SK-N-SH treated with all-trans-retinoic acid at 6 μM for 48 hours (cell line): Measurements from ENCODE around the gene CRYM.

ENCODE experiments used
- ATAC-seq: fragments of 200-7000 bp; cut with Tn5 transposase; 3 replicates; pipeline ENCODE4 v1.9.1; 2020; ENCODE audit warnings: mild to moderate bottlenecking, moderate library complexity
- ARNTL ChIP-seq: fragments of 450-650 bp; formaldehyde crosslinking; IDR thresholded peaks from 2 replicates; pipeline ENCODE4 v1.5.0; 2020; ENCODE audit warnings: low read depth, mild to moderate bottlenecking, moderate library complexity, borderline replicate concordance
- BACH2 ChIP-seq: fragments of 250-450 bp; sonication (Bioruptor Pico); IDR thresholded peaks from 2 replicates; pipeline ENCODE4 v1.9.0; 2021; ENCODE audit warnings: mild to moderate bottlenecking, borderline replicate concordance
- CREB5 ChIP-seq: fragments of 250-450 bp; sonication (Bioruptor Pico); IDR thresholded peaks from 2 replicates; pipeline ENCODE4 v1.5.1; 2020; ENCODE audit warnings: low read depth, mild to moderate bottlenecking, moderate library complexity
- CSDC2 ChIP-seq: fragments of 250-450 bp; sonication (Bioruptor Pico); IDR thresholded peaks from 2 replicates; pipeline ENCODE4 v1.5.0; 2020; ENCODE audit warnings: mild to moderate bottlenecking, moderate library complexity
- CSRNP3 ChIP-seq: fragments of 250-450 bp; sonication (Bioruptor Pico); IDR thresholded peaks from 2 replicates; pipeline ENCODE4 v1.5.1; 2021; ENCODE audit warnings: mild to moderate bottlenecking, moderate library complexity
- ESRRG ChIP-seq: fragments of 250-450 bp; sonication (Bioruptor Pico); IDR thresholded peaks from 2 replicates; pipeline ENCODE4 v1.6.1; 2021; ENCODE audit warnings: mild to moderate bottlenecking
- GLIS3 ChIP-seq: fragments of 250-450 bp; sonication (Bioruptor Pico); IDR thresholded peaks from 2 replicates; pipeline ENCODE4 v1.5.0; 2020; ENCODE audit warnings: mild to moderate bottlenecking, moderate library complexity
- OSR1 ChIP-seq: fragments of 250-450 bp; sonication (Bioruptor Pico); IDR thresholded peaks from 2 replicates; pipeline ENCODE4 v1.8.0; 2022; ENCODE audit warnings: moderate library complexity, mild to moderate bottlenecking, inconsistent platforms
- PATZ1 ChIP-seq: fragments of 250-450 bp; sonication (Bioruptor Pico); IDR thresholded peaks from 2 replicates; pipeline ENCODE4 v1.8.0; 2020; ENCODE audit warnings: mild to moderate bottlenecking, moderate library complexity, borderline replicate concordance
- POU6F1 ChIP-seq: fragments of 250-450 bp; sonication (Bioruptor Pico); IDR thresholded peaks from 2 replicates; pipeline ENCODE4 v1.8.0; 2021; ENCODE audit warnings: low read depth, mild to moderate bottlenecking, moderate library complexity, borderline replicate concordance
- PPARA ChIP-seq: fragments of 250-450 bp; sonication (Bioruptor Pico); IDR thresholded peaks from 2 replicates; pipeline ENCODE4 v1.5.0; 2020; ENCODE audit warnings: mild to moderate bottlenecking, borderline replicate concordance
- RARB ChIP-seq: fragments of 250-450 bp; sonication (Bioruptor Pico); IDR thresholded peaks from 2 replicates; pipeline ENCODE4 v1.8.0; 2021; ENCODE audit warnings: mild to moderate bottlenecking, moderate library complexity
- TCF4 ChIP-seq: fragments of 250-450 bp; sonication (Bioruptor Pico); IDR thresholded peaks from 2 replicates; pipeline ENCODE4 v1.8.0; 2021; ENCODE audit warnings: mild to moderate bottlenecking, moderate library complexity, borderline replicate concordance
- TSHZ2 ChIP-seq: fragments of 250-450 bp; sonication (Bioruptor Pico); IDR thresholded peaks from 2 replicates; pipeline ENCODE4 v1.5.0; 2020; ENCODE audit warnings: mild to moderate bottlenecking, moderate library complexity
- ZC3H10 ChIP-seq: fragments of 250-450 bp; sonication (Bioruptor Pico); IDR thresholded peaks from 2 replicates; pipeline ENCODE4 v1.5.1; 2021; ENCODE audit warnings: mild to moderate bottlenecking, moderate library complexity
- ZFP3 ChIP-seq: fragments of 250-450 bp; sonication (Bioruptor Pico); IDR thresholded peaks from 2 replicates; pipeline ENCODE4 v1.5.0; 2020; ENCODE audit warnings: mild to moderate bottlenecking, moderate library complexity
- ZFP30 ChIP-seq: fragments of 450-650 bp; formaldehyde crosslinking; IDR thresholded peaks from 2 replicates; pipeline ENCODE4 v1.5.0; 2022; ENCODE audit warnings: mild to moderate bottlenecking, moderate library complexity
- ZNF565 ChIP-seq: fragments of 450-650 bp; formaldehyde crosslinking; conservative IDR thresholded peaks from 2 replicates; pipeline ENCODE4 v1.5.0; 2020; ENCODE audit warnings: low read depth, mild to moderate bottlenecking, moderate library complexity
- ZNF70 ChIP-seq: fragments of 450-650 bp; formaldehyde crosslinking; IDR thresholded peaks from 2 replicates; pipeline ENCODE4 v1.5.0; 2020; ENCODE audit warnings: mild to moderate bottlenecking, moderate library complexity
- ZNF8 ChIP-seq: fragments of 450-650 bp; formaldehyde crosslinking; IDR thresholded peaks from 2 replicates; pipeline ENCODE4 v1.5.0; 2020; ENCODE audit warnings: mild to moderate bottlenecking, moderate library complexity

CRYM gene

GRCh38 chr16:21262779-21263639 lies 15.1 kb downstream of the CRYM start:
- TF ChIP-seq POU6F1 (CRISPR knock-in tag) (no peak), ZNF70 (CRISPR knock-in tag) (no peak), TCF4 (CRISPR knock-in tag) (no peak), RARB (CRISPR knock-in tag) (no peak), CREB5 (CRISPR knock-in tag) (no peak), ZNF565 (CRISPR knock-in tag) (no peak), PPARA (CRISPR knock-in tag) (no peak), ESRRG (CRISPR knock-in tag) (no peak), ZNF8 (no peak), PATZ1 (no peak), CSDC2 (no peak), ARNTL (CRISPR knock-in tag) (no peak), ZFP30 (CRISPR knock-in tag) (no peak), CSRNP3 (CRISPR knock-in tag) (no peak), ZC3H10 (CRISPR knock-in tag) (no peak), ZFP3 (CRISPR knock-in tag) (no peak), OSR1 (CRISPR knock-in tag) (no peak), TSHZ2 (CRISPR knock-in tag) (no peak), GLIS3 (CRISPR knock-in tag) (no peak)
- ATAC-seq = no peak

- peak; percentile 90 for ATAC-seq
- TF ChIP-seq BACH2 (CRISPR knock-in tag) (no peak), ARNTL (CRISPR knock-in tag) (no peak), ZNF8 (no peak), ZNF565 (CRISPR knock-in tag) (no peak), PPARA (CRISPR knock-in tag) (no peak), RARB (CRISPR knock-in tag) (no peak), TSHZ2 (CRISPR knock-in tag) (no peak), OSR1 (CRISPR knock-in tag) (no peak), ZFP30 (CRISPR knock-in tag) (no peak)
Observed at GRCh38 chr16:21260870-21261791, 17.0 kb downstream of the CRYM start.
